Astrocyte (in vitro differentiated cells and primary cell): ENCODE results near the gene SLC8A2. TPM values are rescaled to one million over a fixed set of nuclear protein-coding genes. Genes with fewer than 3 reads are reported as not detected.

ENCODE experiments used
- DNase-seq: peaks from one replicate; pipeline ENCODE4 v3.0.0-alpha.2; 2010; ENCODE audit warnings: low read depth
- FAIRE-seq: peaks from 2 replicates; lab custom pipeline; 2011; peaks lifted over from hg19 to GRCh38; lab: Jason Lieb, UNC
- H2AFZ ChIP-seq: 2 replicates; pipeline ENCODE4 v1.6.0; 2012; ENCODE audit warnings: low read depth, low read length, inconsistent platforms
- H3K27ac ChIP-seq: 2 replicates; pipeline ENCODE4 v1.5.1; 2011; ENCODE audit warnings: low read depth, low read length, inconsistent platforms
- H3K27me3 ChIP-seq: 2 replicates; pipeline ENCODE4 v1.6.0; 2011; ENCODE audit warnings: low read length, inconsistent platforms; ENCODE audit not compliant: insufficient read depth
- H3K36me3 ChIP-seq: 2 replicates; pipeline ENCODE4 v1.5.1; 2011; ENCODE audit warnings: low read length, inconsistent platforms; ENCODE audit not compliant: insufficient read depth
- H3K4me1 ChIP-seq: 2 replicates; pipeline ENCODE4 v1.5.1; 2011; ENCODE audit warnings: low read length, inconsistent platforms; ENCODE audit not compliant: insufficient read depth
- H3K4me2 ChIP-seq: 2 replicates; pipeline ENCODE4 v1.6.0; 2012; ENCODE audit warnings: low read length, inconsistent platforms
- H3K4me3 ChIP-seq: 2 replicates; pipeline ENCODE4 v1.5.1; 2011; ENCODE audit warnings: low read depth, mild to moderate bottlenecking, low read length, inconsistent platforms; ENCODE audit not compliant: insufficient read depth
- H3K79me2 ChIP-seq: 2 replicates; pipeline ENCODE4 v1.6.0; 2012; ENCODE audit warnings: mild to moderate bottlenecking, low read length, inconsistent platforms; ENCODE audit not compliant: insufficient read depth
- H3K9ac ChIP-seq: 2 replicates; pipeline ENCODE4 v1.6.0; 2012; ENCODE audit warnings: mild to moderate bottlenecking, low read length, inconsistent platforms
- H3K9me3 ChIP-seq: 2 replicates; pipeline ENCODE4 v1.5.1; 2012; ENCODE audit warnings: low read depth, mild to moderate bottlenecking, low read length, inconsistent platforms; ENCODE audit not compliant: insufficient read depth
- H4K20me1 ChIP-seq: 2 replicates; pipeline ENCODE4 v1.6.0; 2012; ENCODE audit warnings: low read length, inconsistent platforms; ENCODE audit not compliant: insufficient read depth
- H3K27ac Mint-ChIP-seq: one replicate; pipeline ENCODE4 v1.8.0; 2021; ENCODE audit warnings: mild to moderate bottlenecking, mixed read lengths; ENCODE audit not compliant: unreplicated experiment
- H3K27me3 Mint-ChIP-seq: one replicate; pipeline ENCODE4 v1.8.0; 2021; ENCODE audit warnings: low read depth, mixed read lengths; ENCODE audit not compliant: unreplicated experiment
- H3K36me3 Mint-ChIP-seq: one replicate; pipeline ENCODE4 v1.8.0; 2021; ENCODE audit warnings: low read depth, mixed read lengths; ENCODE audit not compliant: unreplicated experiment
- H3K4me1 Mint-ChIP-seq: one replicate; pipeline ENCODE4 v1.8.0; 2021; ENCODE audit warnings: low read depth, mixed read lengths; ENCODE audit not compliant: unreplicated experiment
- H3K4me3 Mint-ChIP-seq: one replicate; pipeline ENCODE4 v1.8.0; 2021; ENCODE audit warnings: mild to moderate bottlenecking, moderate library complexity, mixed read lengths; ENCODE audit not compliant: unreplicated experiment
- H3K9me3 Mint-ChIP-seq: one replicate; pipeline ENCODE4 v1.8.0; 2021; ENCODE audit warnings: mild to moderate bottlenecking, mixed read lengths; ENCODE audit not compliant: unreplicated experiment
- EZH2 ChIP-seq: IDR thresholded peaks from 2 replicates; pipeline ENCODE4 v1.6.1; 2012; ENCODE audit warnings: mild to moderate bottlenecking, low read length, inconsistent platforms; ENCODE audit not compliant: insufficient read depth
- total RNA-seq: library from RNA; stranded (reverse); gene quantifications from 2 replicates; pipeline ENCODE4 v1.2.1, GENCODE V29; 2021
- TF ChIP-seq, protein P1 (sequence below): IDR thresholded peaks from 2 replicates; pipeline ENCODE4 v1.5.1; 2011; ENCODE audit warnings: low read depth, mild to moderate bottlenecking, inconsistent platforms, low read length, moderate library complexity; ENCODE audit not compliant: insufficient read depth

Gene SLC8A2
- total RNA-seq, 1 donor from 2014 or later, result 3.3 TPM

DNA sequence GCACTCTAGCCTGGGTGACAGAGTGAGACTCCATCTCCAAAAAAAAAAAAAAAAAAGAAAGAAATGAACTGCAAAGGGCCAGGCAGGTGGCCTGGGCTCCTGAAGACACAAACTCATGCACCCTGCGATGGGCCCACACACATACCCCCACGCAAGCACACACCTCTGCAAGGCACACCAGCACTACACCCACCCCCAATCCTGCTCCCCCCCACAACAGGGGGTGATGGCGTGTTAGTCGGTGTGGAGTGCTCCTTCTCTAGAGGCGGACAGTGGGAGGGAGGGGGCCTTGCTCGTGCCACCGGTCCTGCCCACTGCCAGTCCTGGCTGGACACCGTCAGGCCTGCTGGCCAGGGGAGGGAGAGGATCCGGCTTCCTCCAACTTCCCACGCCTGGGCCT, 1.6 kb upstream of the SLC8A2 start:
- no peak overlapping the region for H2AFZ ChIP-seq
- Mint-ChIP-seq H3K27ac (no peak overlapping the region), H3K27me3 (peaks cover 25% of the 10 kb centered on the region), H3K4me1 (peaks cover 9% of the 10 kb centered on the region), H3K4me3 (no peak overlapping the region), H3K9me3 (peaks cover 2% of the 10 kb centered on the region), H3K36me3 (peaks cover 4% of the 10 kb centered on the region)
- H3K9ac ChIP-seq, result no peak overlapping the region
- H3K79me2 ChIP-seq, result no peaks in the 10 kb centered on the region
- H3K27me3 ChIP-seq, result peaks cover 29% of the 10 kb centered on the region
- no peak for TF ChIP-seq EZH2
- TF ChIP-seq, protein P1, sequence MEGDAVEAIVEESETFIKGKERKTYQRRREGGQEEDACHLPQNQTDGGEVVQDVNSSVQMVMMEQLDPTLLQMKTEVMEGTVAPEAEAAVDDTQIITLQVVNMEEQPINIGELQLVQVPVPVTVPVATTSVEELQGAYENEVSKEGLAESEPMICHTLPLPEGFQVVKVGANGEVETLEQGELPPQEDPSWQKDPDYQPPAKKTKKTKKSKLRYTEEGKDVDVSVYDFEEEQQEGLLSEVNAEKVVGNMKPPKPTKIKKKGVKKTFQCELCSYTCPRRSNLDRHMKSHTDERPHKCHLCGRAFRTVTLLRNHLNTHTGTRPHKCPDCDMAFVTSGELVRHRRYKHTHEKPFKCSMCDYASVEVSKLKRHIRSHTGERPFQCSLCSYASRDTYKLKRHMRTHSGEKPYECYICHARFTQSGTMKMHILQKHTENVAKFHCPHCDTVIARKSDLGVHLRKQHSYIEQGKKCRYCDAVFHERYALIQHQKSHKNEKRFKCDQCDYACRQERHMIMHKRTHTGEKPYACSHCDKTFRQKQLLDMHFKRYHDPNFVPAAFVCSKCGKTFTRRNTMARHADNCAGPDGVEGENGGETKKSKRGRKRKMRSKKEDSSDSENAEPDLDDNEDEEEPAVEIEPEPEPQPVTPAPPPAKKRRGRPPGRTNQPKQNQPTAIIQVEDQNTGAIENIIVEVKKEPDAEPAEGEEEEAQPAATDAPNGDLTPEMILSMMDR, result no peak
- H3K36me3 ChIP-seq, result no peaks in the 10 kb centered on the region
- H3K27ac ChIP-seq, result no peak overlapping the region
- no peak overlapping the region for H3K4me2 ChIP-seq
- peaks cover 4% of the 10 kb centered on the region for H4K20me1 ChIP-seq
- H3K4me1 ChIP-seq, result no peaks in the 10 kb centered on the region
- no peak for FAIRE-seq
- DNase-seq, result no peak
- H3K4me3 ChIP-seq, result no peak overlapping the region
- no peaks in the 10 kb centered on the region for H3K9me3 ChIP-seq

DNA sequence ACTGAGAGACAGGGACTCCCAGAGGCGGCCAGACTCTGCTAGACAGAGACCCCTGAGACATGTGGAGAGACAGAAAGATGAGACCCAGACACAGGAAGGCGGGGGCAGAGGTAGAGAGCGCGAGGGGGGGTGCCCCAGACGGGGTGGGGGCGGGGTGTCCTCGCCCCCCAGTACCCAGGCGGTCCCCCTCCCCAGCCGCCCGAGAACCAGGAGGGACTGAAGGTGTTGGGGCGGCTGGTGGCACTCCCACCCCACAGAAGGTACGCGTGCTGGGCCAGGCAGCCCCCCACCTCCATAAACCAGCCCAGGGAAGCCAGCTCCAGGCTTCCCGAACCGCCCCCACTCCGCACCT, 336 bp downstream of the SLC8A2 start:
- H3K27ac ChIP-seq, result no peak overlapping the region

More for the DNA sequence above, 336 bp downstream of the SLC8A2 start:
- Histone ChIP-seq H3K36me3 (no peaks in the 10 kb centered on the region), H3K4me1 (no peaks in the 10 kb centered on the region), H3K9me3 (no peaks in the 10 kb centered on the region), H3K4me2 (no peak overlapping the region), H4K20me1 (peaks cover 4% of the 10 kb centered on the region), H3K4me3 (no peak overlapping the region), H3K27me3 (peaks cover 35% of the 10 kb centered on the region), H3K79me2 (no peaks in the 10 kb centered on the region), H2AFZ (no peak overlapping the region), H3K9ac (no peak overlapping the region)
- Mint-ChIP-seq H3K9me3 (peaks cover 2% of the 10 kb centered on the region), H3K36me3 (peaks cover 3% of the 10 kb centered on the region), H3K27me3 (peaks cover 30% of the 10 kb centered on the region), H3K4me3 (peak overlapping the region; percentile 80), H3K27ac (peak overlapping the region; percentile 77), H3K4me1 (peaks cover 9% of the 10 kb centered on the region)
- TF ChIP-seq, protein P1, result no peak
- no peak for TF ChIP-seq EZH2
- FAIRE-seq, result no peak
- no peak for DNase-seq
